Ovary (tissue), 9 donors: Measurements from ENCODE around the gene LRRC66. TPM values are rescaled to one million over a fixed set of nuclear protein-coding genes. Genes with fewer than 3 reads are reported as not detected.

Source experiments
- DNase-seq, 5 donors: peaks; one replicate each; pipeline ENCODE4 v3.0.0-alpha.2; 2019 to 2020
- H3K27ac ChIP-seq, 2 donors: fragments of 200-600 bp; one replicate each; pipeline versions ENCODE4 v1.5.1 to v1.8.0; 2019 to 2022
- H3K27me3 ChIP-seq: fragments of 200-600 bp; one replicate; pipeline ENCODE4 v1.8.0; 2022
- H3K36me3 ChIP-seq: fragments of 200-600 bp; sonication (generic); one replicate; pipeline ENCODE4 v1.5.1; 2019
- H3K4me1 ChIP-seq: one replicate; pipeline ENCODE4 v1.8.1; 2013; ENCODE audit warnings: mild to moderate bottlenecking, moderate library complexity; ENCODE audit not compliant: insufficient read depth
- H3K4me3 ChIP-seq: fragments of 200-600 bp; sonication (generic); one replicate; pipeline ENCODE4 v1.5.1; 2017
- H3K9me3 ChIP-seq, 2 donors: fragments of 200-600 bp in 1 of 2; sonication (generic) in 1 of 2; one replicate each; pipeline versions ENCODE4 v1.5.1 to v1.8.1; 2013 to 2019; ENCODE audit warnings: mild to moderate bottlenecking in 1 of 2, moderate library complexity in 1 of 2
- EP300 ChIP-seq: sonication (generic); formaldehyde crosslinking; IDR thresholded peaks from one replicate; pipeline ENCODE4 v1.6.1; 2017; ENCODE audit warnings: antibody characterized with exemption
- POLR2A ChIP-seq: fragments of 450-650 bp; IDR thresholded peaks from one replicate; pipeline ENCODE4 v1.6.1; 2017; ENCODE audit warnings: antibody characterized with exemption, mild to moderate bottlenecking, moderate library complexity
- WGBS, 3 donors: extraction: QIAGEN DNeasy Blood & Tissue Kit in 1 of 3; methylation state at CpG; one replicate each; pipeline versions ENCODE4 v1.1.5 to v1.1.7; 2013 to 2017; 5-methylcytosine and 5-hydroxymethylcytosine counted together
- intact Hi-C, 4 donors: fragments of 100-400 bp; cut with DNase I; formaldehyde crosslinking; loops; one replicate each; pipeline versions ENCODE4 v1.11.0 to v1.15.1; 2022 to 2023
- polyA plus RNA-seq, 2 donors: library from polyadenylated mRNA; stranded (reverse); fragments of 200-250 nt in 1 of 2; fragments of 350-450 nt in 1 of 2; fragmentation: Illumina TruSeq in 1 of 2; extraction: RNeasy Lipid Tissue Mini Kit (QIAGEN cat#74804) in 1 of 2; gene quantifications; one replicate each; pipeline ENCODE4 v1.2.3, GENCODE V29; 2013 to 2014
- total RNA-seq, 7 donors: library from RNA; depleted of rRNA in 2 of 7; stranded (reverse); fragments of >200 nt in 2 of 7; fragmentation: NEBNext Ultra II Directional in 3 of 7; extraction: Animal tissue kit (Norgen Biotek cat#: 25700) in 3 of 7; gene quantifications; one replicate each; pipeline versions ENCODE4 v1.1.0 to v1.2.4, GENCODE V29; 2016 to 2023
- TF ChIP-seq, protein P1 (sequence below), 3 donors: fragments of 450-650 bp in 2 of 3; fragments of 200-600 bp in 1 of 3; IDR thresholded peaks; one replicate each; pipeline versions ENCODE4 v1.5.1 to v1.8.0; 2016 to 2022; ENCODE audit warnings: antibody characterized with exemption in 3 of 3, mild to moderate bottlenecking in 1 of 3
- donor health status: DM: no; HTN: no; CAD: no; lungs with moderate emphysema.
- donor health status: DM: no; HTN: no; CAD: no.
- donor health status: Bipolar disorder and iron deficiency.
- donor health status: DM: yes; HTN: yes; CAD: no.
- donor health status: DM: no; HTN: no; CAD: no.
- donor health status: DM: yes; HTN: yes; CAD: no.

The LRRC66 gene
- total and polyA plus RNA-seq, 9 donors = 0.11 to 0.48 (median 0.28) TPM

DNA sequence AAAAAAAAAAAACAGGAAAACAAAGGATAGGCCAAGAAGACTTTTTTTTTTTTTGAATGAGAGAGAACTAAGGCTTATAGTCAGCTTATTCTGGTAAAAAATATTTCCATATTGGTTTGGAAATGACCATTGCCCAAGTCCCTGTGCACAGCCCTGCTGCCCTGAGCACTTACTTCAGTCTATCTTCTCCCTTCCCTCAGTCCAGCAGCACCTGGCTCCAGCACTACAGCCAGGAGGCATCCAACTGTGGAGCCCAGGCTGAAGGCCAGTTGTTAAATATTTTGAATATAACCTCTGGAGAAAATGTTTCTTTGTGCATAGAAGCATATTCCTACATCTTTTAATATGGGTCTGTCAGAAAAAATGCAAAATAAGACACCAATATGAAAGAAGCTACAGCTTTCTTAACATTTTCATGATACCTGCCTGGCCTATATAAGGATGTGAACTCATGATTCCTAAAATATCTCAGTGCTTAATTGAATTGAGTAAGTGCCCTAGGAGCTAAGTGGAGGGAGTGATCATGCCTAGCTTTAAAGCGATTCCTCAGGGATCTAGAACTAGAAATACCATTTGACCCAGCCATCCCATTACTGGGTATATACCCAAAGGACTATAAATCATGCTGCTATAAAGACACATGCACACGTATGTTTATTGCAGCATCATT lies 14.4 kb downstream of the LRRC66 start:
- Histone ChIP-seq H3K27me3 (no peaks in the 10 kb centered on the region), H3K4me1 (no peaks in the 10 kb centered on the region), H3K9me3 (no peaks in the 10 kb centered on the region), H3K4me3 (no peak overlapping the region), H3K36me3 (no peaks in the 10 kb centered on the region), H3K27ac (no peak overlapping the region)
- no peak for DNase-seq
- intact Hi-C loops = no loop called here
- WGBS, 3 donors = 92 to 100% (median 96%) methylated on average over 1 to 2 of the region's 2 CpGs
- no peak for TF ChIP-seq EP300
- TF ChIP-seq, protein P1, sequence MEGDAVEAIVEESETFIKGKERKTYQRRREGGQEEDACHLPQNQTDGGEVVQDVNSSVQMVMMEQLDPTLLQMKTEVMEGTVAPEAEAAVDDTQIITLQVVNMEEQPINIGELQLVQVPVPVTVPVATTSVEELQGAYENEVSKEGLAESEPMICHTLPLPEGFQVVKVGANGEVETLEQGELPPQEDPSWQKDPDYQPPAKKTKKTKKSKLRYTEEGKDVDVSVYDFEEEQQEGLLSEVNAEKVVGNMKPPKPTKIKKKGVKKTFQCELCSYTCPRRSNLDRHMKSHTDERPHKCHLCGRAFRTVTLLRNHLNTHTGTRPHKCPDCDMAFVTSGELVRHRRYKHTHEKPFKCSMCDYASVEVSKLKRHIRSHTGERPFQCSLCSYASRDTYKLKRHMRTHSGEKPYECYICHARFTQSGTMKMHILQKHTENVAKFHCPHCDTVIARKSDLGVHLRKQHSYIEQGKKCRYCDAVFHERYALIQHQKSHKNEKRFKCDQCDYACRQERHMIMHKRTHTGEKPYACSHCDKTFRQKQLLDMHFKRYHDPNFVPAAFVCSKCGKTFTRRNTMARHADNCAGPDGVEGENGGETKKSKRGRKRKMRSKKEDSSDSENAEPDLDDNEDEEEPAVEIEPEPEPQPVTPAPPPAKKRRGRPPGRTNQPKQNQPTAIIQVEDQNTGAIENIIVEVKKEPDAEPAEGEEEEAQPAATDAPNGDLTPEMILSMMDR (IDR thresholded peaks at IDR 0.05) = no peak

DNA sequence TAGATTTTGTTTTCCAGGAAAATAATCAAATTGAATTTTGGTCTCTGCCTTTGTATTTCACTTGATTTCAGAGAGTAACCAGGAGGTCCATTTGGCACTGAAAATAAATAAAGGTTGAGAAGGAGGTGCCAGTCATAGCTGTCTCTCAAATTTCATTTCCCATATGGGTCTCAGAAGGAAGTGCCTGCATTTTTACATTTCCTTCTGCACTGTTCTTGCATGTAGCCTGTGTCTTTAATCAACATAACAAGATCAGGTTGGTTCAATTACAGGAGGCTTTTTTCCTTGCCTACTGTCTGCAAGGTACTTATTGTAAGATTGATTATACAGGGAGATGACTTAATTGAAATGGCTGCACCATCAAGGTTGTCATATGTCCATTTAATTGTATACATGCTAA lies 15.7 kb downstream of the LRRC66 start:
- no peaks in the 10 kb centered on the region for H3K9me3 ChIP-seq
- no peaks in the 10 kb centered on the region for H3K4me1 ChIP-seq
- no peak for DNase-seq
- no peaks in the 10 kb centered on the region for H3K27me3 ChIP-seq
- no peaks in the 10 kb centered on the region for H3K36me3 ChIP-seq
- TF ChIP-seq POLR2A (no peak), EP300 (no peak)
- TF ChIP-seq, protein P1 (IDR thresholded peaks at IDR 0.05) = no peak
- intact Hi-C loops = no loop called here
- H3K4me3 ChIP-seq = no peak overlapping the region
- no peak overlapping the region for H3K27ac ChIP-seq

DNA sequence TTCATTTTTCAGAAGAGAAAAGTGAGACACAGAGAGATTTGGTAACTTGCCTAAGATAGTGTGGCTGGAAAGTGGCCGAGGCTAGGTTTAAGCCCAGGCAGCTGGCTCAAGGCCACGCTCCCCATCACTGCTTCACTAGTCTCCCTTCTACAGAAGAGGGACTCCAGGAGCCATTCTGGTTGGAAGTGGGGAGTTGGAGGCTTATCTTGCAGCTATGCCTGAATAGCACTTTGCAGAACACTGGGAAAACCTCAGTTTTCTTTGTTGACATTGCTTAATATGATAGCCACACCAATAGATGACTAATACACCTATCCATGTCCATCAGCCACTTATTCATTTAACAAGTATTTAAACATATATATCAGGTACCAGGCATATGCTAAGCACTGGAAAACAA lies 18.5 kb downstream of the LRRC66 start:
- intact Hi-C loops = no loop called here
- no peak for DNase-seq
- Histone ChIP-seq H3K36me3 (no peaks in the 10 kb centered on the region), H3K27ac (no peak overlapping the region), H3K27me3 (no peaks in the 10 kb centered on the region), H3K9me3 (no peaks in the 10 kb centered on the region), H3K4me3 (no peak overlapping the region), H3K4me1 (no peaks in the 10 kb centered on the region)
- WGBS, 3 donors = 68 to 81% (median 80%) methylated on average over 2 of the region's 2 CpGs
- TF ChIP-seq POLR2A (no peak), EP300 (no peak)
- TF ChIP-seq, protein P1 (IDR thresholded peaks at IDR 0.05) = no peak

DNA sequence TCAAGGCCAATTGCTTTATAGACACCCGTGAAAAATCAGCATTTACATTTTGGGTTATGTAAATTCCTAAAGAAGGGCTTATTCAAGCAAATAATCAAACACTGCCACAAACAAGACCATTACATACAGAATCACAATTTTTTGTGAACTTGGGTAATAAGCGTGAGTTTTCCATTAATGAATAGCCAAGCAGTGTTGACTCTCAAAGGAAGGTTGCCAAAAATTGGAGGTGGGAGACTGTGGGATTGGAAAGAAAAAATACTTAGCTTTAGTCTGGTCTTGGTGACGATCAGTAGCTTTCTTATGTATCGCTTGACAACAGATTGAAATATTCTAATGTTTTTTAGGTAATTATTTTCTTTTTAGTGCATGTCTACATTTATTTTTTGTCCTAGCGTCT lies 20.9 kb downstream of the LRRC66 start:
- H3K36me3 ChIP-seq = no peaks in the 10 kb centered on the region
- H3K4me1 ChIP-seq = no peaks in the 10 kb centered on the region
- no peak overlapping the region for H3K4me3 ChIP-seq
- intact Hi-C loops = no loop called here
- no peak for DNase-seq
- no peak overlapping the region for H3K27ac ChIP-seq
- no peaks in the 10 kb centered on the region for H3K27me3 ChIP-seq
- TF ChIP-seq, protein P1 (IDR thresholded peaks at IDR 0.05) = no peak
- TF ChIP-seq EP300 (no peak), POLR2A (no peak)
- H3K9me3 ChIP-seq = no peaks in the 10 kb centered on the region
- 88 to 94% (median 92%) methylated on average over 5 of the region's 5 CpGs for WGBS, 3 donors
